Panc1 (cell line): ENCODE results near the gene IL32. TPM values are rescaled to one million over a fixed set of nuclear protein-coding genes. Genes with fewer than 3 reads are reported as not detected.

Experiments used
- ATAC-seq: fragments of 200-7000 bp; cut with Tn5 transposase; 2 replicates; pipeline ENCODE4 v1.9.1; 2020; ENCODE audit warnings: mild to moderate bottlenecking, moderate library complexity
- BruUV-seq: library from RNA; stranded (reverse); fragments of 400-500 nt; replicated peaks from 2 replicates; lab custom pipeline; 2021; lab: Mats Ljungman, UMichigan
- CTCF ChIA-PET: fragments of 300-600 bp; sonication (Branson Sonifier 250); formaldehyde crosslinking; loops from one replicate; lab custom pipeline; 2022; ENCODE audit warnings: antibody characterized with exemption; lab: Charles Lee
- POLR2A ChIA-PET: fragments of 300-600 bp; sonication (Branson Sonifier 250); formaldehyde crosslinking; loops from one replicate; lab custom pipeline; 2022; ENCODE audit warnings: antibody characterized with exemption; lab: Charles Lee
- DNase-seq: peaks from one replicate; pipeline ENCODE4 v3.0.0-alpha.2; 2010; ENCODE audit warnings: low read depth, low spot score
- H3K27ac ChIP-seq: 2 replicates; pipeline ENCODE4 v1.5.1; 2011; ENCODE audit warnings: mild to moderate bottlenecking, low read length, inconsistent platforms
- H3K27me3 ChIP-seq: fragments of 200-500 bp; sonication (Bioruptor generic); 2 replicates; pipeline ENCODE4 v1.6.0; 2014; ENCODE audit warnings: low read length, inconsistent platforms; ENCODE audit not compliant: control insufficient read depth, insufficient read depth
- H3K36me3 ChIP-seq: fragments of 200-500 bp; sonication (Bioruptor generic); 2 replicates; pipeline ENCODE4 v1.5.1; 2014; ENCODE audit warnings: inconsistent platforms, mild to moderate bottlenecking, low read length, moderate library complexity; ENCODE audit not compliant: control insufficient read depth, insufficient read depth
- H3K4me1 ChIP-seq: 2 replicates; pipeline ENCODE4 v1.5.1; 2011; ENCODE audit warnings: inconsistent platforms, mild to moderate bottlenecking, low read length, moderate library complexity; ENCODE audit not compliant: control insufficient read depth, insufficient read depth
- H3K4me3 ChIP-seq, 2 experiments: 2 replicates each; pipeline ENCODE4 v1.5.1; 2011 to 2012; ENCODE audit warnings: low read depth in 2 of 2, low read length in 2 of 2, mild to moderate bottlenecking in 2 of 2, inconsistent platforms in 1 of 2, moderate library complexity in 1 of 2
- H3K9me3 ChIP-seq: fragments of 200-500 bp; sonication (Bioruptor generic); 2 replicates; pipeline ENCODE4 v1.5.1; 2014; ENCODE audit warnings: low read depth, mild to moderate bottlenecking, inconsistent platforms, low read length, moderate library complexity; ENCODE audit not compliant: control insufficient read depth, insufficient read depth
- CTCF ChIP-seq: fragments of 450-650 bp; IDR thresholded peaks from 2 replicates; pipeline ENCODE4 v1.5.1; 2017; ENCODE audit warnings: mild to moderate bottlenecking
- POLR2AphosphoS5 ChIP-seq: IDR thresholded peaks from 2 replicates; pipeline ENCODE4 v1.6.1; 2012; ENCODE audit warnings: mild to moderate bottlenecking, low read depth, low read length, moderate library complexity
- REST ChIP-seq, 2 experiments: IDR thresholded peaks; 2 replicates each; pipeline ENCODE4 v1.6.1; 2011 to 2012; ENCODE audit warnings: low read depth in 2 of 2, control low read depth in 1 of 2, low read length in 1 of 2, mild to moderate bottlenecking in 1 of 2, moderate library complexity in 1 of 2; ENCODE audit not compliant: insufficient read depth in 1 of 2
- SIN3A ChIP-seq: IDR thresholded peaks from 2 replicates; pipeline ENCODE4 v1.6.1; 2012; ENCODE audit warnings: low read depth, mild to moderate bottlenecking, low read length, moderate library complexity, borderline replicate concordance; ENCODE audit not compliant: insufficient read depth
- TCF7L2 ChIP-seq: IDR thresholded peaks from 2 replicates; pipeline ENCODE4 v1.6.1; 2011; ENCODE audit warnings: mild to moderate bottlenecking, low read depth, low read length, inconsistent platforms
- in situ Hi-C: cut with HindIII; loops from 2 replicates; pipeline ENCODE4 v1.10.0; 2016; ENCODE audit warnings: low sequenced_read_pairs, low pct_unique_long_range_greater_than_20kb
- intact Hi-C: fragments of 100-400 bp; cut with micrococcal nuclease; formaldehyde crosslinking; loops from one replicate; pipeline ENCODE4 v1.10.0; 2022; ENCODE audit not compliant: unreplicated experiment
- total RNA-seq: library from RNA; stranded (reverse); gene quantifications from one replicate; pipeline ENCODE4 v1.2.1, GENCODE V29; 2021; ENCODE audit not compliant: unreplicated experiment

Gene IL32
- total RNA-seq, 1 experiment from 2014 or later, result 17.1 TPM

GRCh38 chr16:3099395-3099731 is 33.9 kb downstream of the IL32 start:
- ChIA-PET POLR2A (no interaction called here), CTCF (no interaction called here)
- no peak overlapping the region; a peak in 1 of 4 replicates for H3K4me3 ChIP-seq
- no TSS peak for BruUV-seq
- H3K27ac ChIP-seq, result no peak overlapping the region
- no peaks in the 10 kb centered on the region for H3K36me3 ChIP-seq
- TF ChIP-seq TCF7L2 (no peak), REST (IDR thresholded peaks at IDR 0.05; ENCODE audit: insufficient read depth in 1 of 2, low read depth in 2 of 2, low read length in 1 of 2) (no peak), POLR2AphosphoS5 (no peak), CTCF (no peak), SIN3A (no peak)
- in situ Hi-C loops, result no loop called here
- H3K27me3 ChIP-seq, result no peaks in the 10 kb centered on the region
- H3K4me1 ChIP-seq, result peaks cover 5% of the 10 kb centered on the region
- DNase-seq (no peak), ATAC-seq (no peak)
- intact Hi-C loops, result no loop called here
- no peaks in the 10 kb centered on the region for H3K9me3 ChIP-seq

GRCh38 chr16:3099732-3100499 is 34.5 kb downstream of the IL32 start:
- intact Hi-C loops, result no loop called here
- DNase-seq (no peak), ATAC-seq (peak; percentile 82)
- CTCF ChIA-PET, result no interaction called here
- H3K4me1 ChIP-seq, result peaks cover 5% of the 10 kb centered on the region
- BruUV-seq, result no TSS peak
- peak overlapping the region; percentile 7 to 49; a peak in 3 of 4 replicates for H3K4me3 ChIP-seq
- in situ Hi-C loops, result no loop called here
- POLR2A ChIA-PET, result no interaction called here
- peak overlapping the region; percentile 70; the same call in 1 of the 2 replicates for H3K27ac ChIP-seq
- H3K36me3 ChIP-seq, result no peaks in the 10 kb centered on the region
- no peak for TF ChIP-seq POLR2AphosphoS5
- TF ChIP-seq SIN3A, result no peak
- TF ChIP-seq TCF7L2, result no peak
- no peak for TF ChIP-seq CTCF
- TF ChIP-seq REST (IDR thresholded peaks at IDR 0.05; ENCODE audit: insufficient read depth in 1 of 2, low read depth in 2 of 2, low read length in 1 of 2), result no peak
- H3K9me3 ChIP-seq, result no peaks in the 10 kb centered on the region
- H3K27me3 ChIP-seq, result no peaks in the 10 kb centered on the region
